SK-N-SH treated with all-trans-retinoic acid at 6 μM for 48 hours (cell line): ENCODE results near the gene SHC4.

Experiments
- ARNTL ChIP-seq: fragments of 450-650 bp; formaldehyde crosslinking; IDR thresholded peaks from 2 replicates; pipeline ENCODE4 v1.5.0; 2020; ENCODE audit warnings: low read depth, mild to moderate bottlenecking, moderate library complexity, borderline replicate concordance
- CREB5 ChIP-seq: fragments of 250-450 bp; sonication (Bioruptor Pico); IDR thresholded peaks from 2 replicates; pipeline ENCODE4 v1.5.1; 2020; ENCODE audit warnings: low read depth, mild to moderate bottlenecking, moderate library complexity
- CSRNP3 ChIP-seq: fragments of 250-450 bp; sonication (Bioruptor Pico); IDR thresholded peaks from 2 replicates; pipeline ENCODE4 v1.5.1; 2021; ENCODE audit warnings: mild to moderate bottlenecking, moderate library complexity
- GLIS3 ChIP-seq: fragments of 250-450 bp; sonication (Bioruptor Pico); IDR thresholded peaks from 2 replicates; pipeline ENCODE4 v1.5.0; 2020; ENCODE audit warnings: mild to moderate bottlenecking, moderate library complexity
- RARB ChIP-seq: fragments of 250-450 bp; sonication (Bioruptor Pico); IDR thresholded peaks from 2 replicates; pipeline ENCODE4 v1.8.0; 2021; ENCODE audit warnings: mild to moderate bottlenecking, moderate library complexity
- TCF4 ChIP-seq: fragments of 250-450 bp; sonication (Bioruptor Pico); IDR thresholded peaks from 2 replicates; pipeline ENCODE4 v1.8.0; 2021; ENCODE audit warnings: mild to moderate bottlenecking, moderate library complexity, borderline replicate concordance
- TF ChIP-seq, protein P1 (sequence below): fragments of 250-450 bp; sonication (Bioruptor Pico); IDR thresholded peaks from 2 replicates; pipeline ENCODE4 v1.8.0; 2020; ENCODE audit warnings: mild to moderate bottlenecking, moderate library complexity, borderline replicate concordance

DNA sequence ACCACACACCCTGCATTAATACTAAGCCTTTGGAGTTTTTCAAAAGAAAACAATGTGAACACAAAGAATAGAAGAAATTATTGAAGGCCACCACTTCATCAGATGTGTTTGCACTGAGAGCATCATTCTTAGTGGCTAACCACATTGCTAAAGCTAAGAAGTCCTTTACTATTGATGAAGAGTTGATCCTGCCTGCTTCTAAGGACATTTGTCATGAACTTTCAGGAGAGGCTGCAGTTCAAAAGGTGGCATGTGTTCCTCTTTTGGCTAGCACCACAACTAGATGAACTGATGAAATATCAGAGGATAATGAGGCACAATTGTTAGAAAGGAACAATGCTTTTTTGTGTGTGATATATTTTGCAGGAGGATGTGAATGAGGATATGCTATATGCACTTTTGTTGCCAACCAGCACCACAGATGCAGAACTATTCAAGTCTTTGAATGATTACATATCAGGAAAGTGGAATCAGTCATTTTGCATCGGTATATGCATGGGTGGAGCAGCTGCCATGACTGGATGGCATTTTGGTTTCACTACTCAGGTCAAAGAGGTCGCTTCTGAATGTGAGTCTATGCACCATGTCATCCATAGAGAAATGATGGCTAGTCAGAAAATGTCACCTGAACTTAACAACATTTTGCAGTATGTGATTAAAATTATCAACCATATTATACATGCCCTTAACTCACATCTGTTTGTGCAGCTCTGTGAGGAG lies 88.3 kb downstream of the SHC4 start:
- TF ChIP-seq, protein P1, sequence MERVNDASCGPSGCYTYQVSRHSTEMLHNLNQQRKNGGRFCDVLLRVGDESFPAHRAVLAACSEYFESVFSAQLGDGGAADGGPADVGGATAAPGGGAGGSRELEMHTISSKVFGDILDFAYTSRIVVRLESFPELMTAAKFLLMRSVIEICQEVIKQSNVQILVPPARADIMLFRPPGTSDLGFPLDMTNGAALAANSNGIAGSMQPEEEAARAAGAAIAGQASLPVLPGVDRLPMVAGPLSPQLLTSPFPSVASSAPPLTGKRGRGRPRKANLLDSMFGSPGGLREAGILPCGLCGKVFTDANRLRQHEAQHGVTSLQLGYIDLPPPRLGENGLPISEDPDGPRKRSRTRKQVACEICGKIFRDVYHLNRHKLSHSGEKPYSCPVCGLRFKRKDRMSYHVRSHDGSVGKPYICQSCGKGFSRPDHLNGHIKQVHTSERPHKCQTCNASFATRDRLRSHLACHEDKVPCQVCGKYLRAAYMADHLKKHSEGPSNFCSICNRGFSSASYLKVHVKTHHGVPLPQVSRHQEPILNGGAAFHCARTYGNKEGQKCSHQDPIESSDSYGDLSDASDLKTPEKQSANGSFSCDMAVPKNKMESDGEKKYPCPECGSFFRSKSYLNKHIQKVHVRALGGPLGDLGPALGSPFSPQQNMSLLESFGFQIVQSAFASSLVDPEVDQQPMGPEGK (CRISPR knock-in tag), result no peak
- TF ChIP-seq RARB (CRISPR knock-in tag), result no peak
- no peak for TF ChIP-seq ARNTL (CRISPR knock-in tag)
- no peak for TF ChIP-seq GLIS3 (CRISPR knock-in tag)
- TF ChIP-seq CREB5 (CRISPR knock-in tag), result no peak
- TF ChIP-seq TCF4 (CRISPR knock-in tag), result no peak
- TF ChIP-seq CSRNP3 (CRISPR knock-in tag), result no peak
